Stimulated activated naive CD8-positive, alpha-beta T cell treated with anti-CD3 and anti-CD28 coated beads, Interleukin-15, Interleukin-2, amounts not matched to agents 100 ng/mL and 50 ng/mL, for 24 hours (primary cell): ENCODE measurements around the gene MID1.

ENCODE experiments used
- H3K27ac Mint-ChIP-seq: one replicate; pipeline ENCODE4 v1.8.0; 2021; ENCODE audit warnings: mild to moderate bottlenecking, mixed read lengths
- H3K27me3 Mint-ChIP-seq: one replicate; pipeline ENCODE4 v1.8.0; 2021; ENCODE audit warnings: mixed read lengths
- H3K36me3 Mint-ChIP-seq: one replicate; pipeline ENCODE4 v1.8.0; 2021; ENCODE audit warnings: low read depth, mixed read lengths
- H3K4me1 Mint-ChIP-seq: one replicate; pipeline ENCODE4 v1.8.0; 2021; ENCODE audit warnings: low read depth, mixed read lengths
- H3K4me3 Mint-ChIP-seq: one replicate; pipeline ENCODE4 v1.8.0; 2021; ENCODE audit warnings: mild to moderate bottlenecking, mixed read lengths
- H3K9me3 Mint-ChIP-seq: one replicate; pipeline ENCODE4 v1.8.0; 2021; ENCODE audit warnings: mixed read lengths

The MID1 gene

GRCh38 chrX:10513974-10514373, 106.4 kb downstream of the MID1 start:
- Mint-ChIP-seq H3K27ac (no peak overlapping the region), H3K4me3 (no peak overlapping the region), H3K4me1 (no peaks in the 10 kb centered on the region), H3K27me3 (no peaks in the 10 kb centered on the region), H3K36me3 (no peaks in the 10 kb centered on the region), H3K9me3 (peaks cover 4% of the 10 kb centered on the region)

GRCh38 chrX:10512741-10513140, 107.6 kb downstream of the MID1 start:
- Mint-ChIP-seq H3K4me3 (no peak overlapping the region), H3K27me3 (no peaks in the 10 kb centered on the region), H3K9me3 (peaks cover 4% of the 10 kb centered on the region), H3K36me3 (no peaks in the 10 kb centered on the region), H3K27ac (no peak overlapping the region), H3K4me1 (no peaks in the 10 kb centered on the region)

- Mint-ChIP-seq H3K27me3 (no peaks in the 10 kb centered on the region), H3K4me3 (no peak overlapping the region), H3K36me3 (no peaks in the 10 kb centered on the region), H3K4me1 (no peaks in the 10 kb centered on the region), H3K9me3 (no peaks in the 10 kb centered on the region), H3K27ac (no peak overlapping the region)
These were observed 108.1 kb downstream of the MID1 start for GRCh38 chrX:10512258-10512657.

GRCh38 chrX:10509397-10509796, 111.0 kb downstream of the MID1 start:
- no peak overlapping the region for H3K27ac Mint-ChIP-seq
- H3K27me3 Mint-ChIP-seq: no peaks in the 10 kb centered on the region
- H3K4me1 Mint-ChIP-seq: no peaks in the 10 kb centered on the region
- H3K4me3 Mint-ChIP-seq: no peak overlapping the region
- no peaks in the 10 kb centered on the region for H3K9me3 Mint-ChIP-seq
- no peaks in the 10 kb centered on the region for H3K36me3 Mint-ChIP-seq

GRCh38 chrX:10508891-10509290, 111.5 kb downstream of the MID1 start:
- no peak overlapping the region for H3K4me3 Mint-ChIP-seq
- no peaks in the 10 kb centered on the region for H3K9me3 Mint-ChIP-seq
- no peaks in the 10 kb centered on the region for H3K4me1 Mint-ChIP-seq
- no peaks in the 10 kb centered on the region for H3K36me3 Mint-ChIP-seq
- H3K27ac Mint-ChIP-seq: no peak overlapping the region
- H3K27me3 Mint-ChIP-seq: no peaks in the 10 kb centered on the region

GRCh38 chrX:10507876-10508275, 112.5 kb downstream of the MID1 start:
- H3K9me3 Mint-ChIP-seq: no peaks in the 10 kb centered on the region

GRCh38 chrX:10507181-10507580, 113.2 kb downstream of the MID1 start:
- H3K27me3 Mint-ChIP-seq: no peaks in the 10 kb centered on the region
- no peaks in the 10 kb centered on the region for H3K9me3 Mint-ChIP-seq
- H3K4me3 Mint-ChIP-seq: no peak overlapping the region
- no peaks in the 10 kb centered on the region for H3K36me3 Mint-ChIP-seq
- H3K4me1 Mint-ChIP-seq: no peaks in the 10 kb centered on the region
- H3K27ac Mint-ChIP-seq: no peak overlapping the region

More at GRCh38 chrX:10507876-10508275, 112.5 kb downstream of the MID1 start:
- no peaks in the 10 kb centered on the region for H3K4me1 Mint-ChIP-seq
- no peaks in the 10 kb centered on the region for H3K36me3 Mint-ChIP-seq
- no peaks in the 10 kb centered on the region for H3K27me3 Mint-ChIP-seq
- no peak overlapping the region for H3K27ac Mint-ChIP-seq
- H3K4me3 Mint-ChIP-seq: no peak overlapping the region

GRCh38 chrX:10506781-10507180, 113.6 kb downstream of the MID1 start:
- Mint-ChIP-seq H3K27ac (no peak overlapping the region), H3K4me1 (no peaks in the 10 kb centered on the region), H3K9me3 (no peaks in the 10 kb centered on the region), H3K36me3 (no peaks in the 10 kb centered on the region), H3K4me3 (no peak overlapping the region), H3K27me3 (no peaks in the 10 kb centered on the region)

GRCh38 chrX:10505726-10506125, 114.7 kb downstream of the MID1 start:
- Mint-ChIP-seq H3K9me3 (no peaks in the 10 kb centered on the region), H3K4me3 (no peak overlapping the region), H3K4me1 (no peaks in the 10 kb centered on the region), H3K36me3 (no peaks in the 10 kb centered on the region), H3K27ac (no peak overlapping the region), H3K27me3 (no peaks in the 10 kb centered on the region)

GRCh38 chrX:10502961-10503360, 117.4 kb downstream of the MID1 start:
- Mint-ChIP-seq H3K36me3 (no peaks in the 10 kb centered on the region), H3K4me1 (no peaks in the 10 kb centered on the region), H3K9me3 (no peaks in the 10 kb centered on the region), H3K4me3 (no peak overlapping the region), H3K27ac (no peak overlapping the region), H3K27me3 (no peaks in the 10 kb centered on the region)

- H3K36me3 Mint-ChIP-seq: no peaks in the 10 kb centered on the region
- no peaks in the 10 kb centered on the region for H3K27me3 Mint-ChIP-seq
- no peak overlapping the region for H3K27ac Mint-ChIP-seq
- no peaks in the 10 kb centered on the region for H3K4me1 Mint-ChIP-seq
- H3K4me3 Mint-ChIP-seq: no peak overlapping the region
- no peaks in the 10 kb centered on the region for H3K9me3 Mint-ChIP-seq
These were observed 118.8 kb downstream of the MID1 start for GRCh38 chrX:10501611-10502010.

- H3K9me3 Mint-ChIP-seq: no peaks in the 10 kb centered on the region
- no peaks in the 10 kb centered on the region for H3K36me3 Mint-ChIP-seq
- H3K27ac Mint-ChIP-seq: no peak overlapping the region
- no peak overlapping the region for H3K4me3 Mint-ChIP-seq
- no peaks in the 10 kb centered on the region for H3K27me3 Mint-ChIP-seq
- no peaks in the 10 kb centered on the region for H3K4me1 Mint-ChIP-seq
These were observed 123.9 kb downstream of the MID1 start for GRCh38 chrX:10496345-10496965.

GRCh38 chrX:10495677-10496076, 124.7 kb downstream of the MID1 start:
- Mint-ChIP-seq H3K9me3 (no peaks in the 10 kb centered on the region), H3K4me3 (no peak overlapping the region), H3K27ac (no peak overlapping the region), H3K36me3 (no peaks in the 10 kb centered on the region), H3K4me1 (no peaks in the 10 kb centered on the region), H3K27me3 (no peaks in the 10 kb centered on the region)

GRCh38 chrX:10492250-10492649, 128.1 kb downstream of the MID1 start:
- H3K27me3 Mint-ChIP-seq: no peaks in the 10 kb centered on the region
- H3K9me3 Mint-ChIP-seq: no peaks in the 10 kb centered on the region
- H3K4me3 Mint-ChIP-seq: no peak overlapping the region
- H3K27ac Mint-ChIP-seq: no peak overlapping the region
- H3K36me3 Mint-ChIP-seq: no peaks in the 10 kb centered on the region
- H3K4me1 Mint-ChIP-seq: no peaks in the 10 kb centered on the region

- no peak overlapping the region for H3K27ac Mint-ChIP-seq
- H3K27me3 Mint-ChIP-seq: no peaks in the 10 kb centered on the region
- no peaks in the 10 kb centered on the region for H3K36me3 Mint-ChIP-seq
- H3K4me3 Mint-ChIP-seq: no peak overlapping the region
- H3K4me1 Mint-ChIP-seq: no peaks in the 10 kb centered on the region
- H3K9me3 Mint-ChIP-seq: no peaks in the 10 kb centered on the region
These were observed 134.0 kb downstream of the MID1 start for GRCh38 chrX:10486373-10486772.

GRCh38 chrX:10485326-10485725, 135.1 kb downstream of the MID1 start:
- Mint-ChIP-seq H3K27me3 (no peaks in the 10 kb centered on the region), H3K9me3 (no peaks in the 10 kb centered on the region), H3K4me3 (no peak overlapping the region), H3K4me1 (no peaks in the 10 kb centered on the region), H3K27ac (no peak overlapping the region), H3K36me3 (no peaks in the 10 kb centered on the region)
